ENCODE data around the gene KCNK4. TPM values are rescaled to one million over a fixed set of nuclear protein-coding genes. Genes with fewer than 3 reads are reported as not detected.
A peak's percentile ranks its signal among the peaks of the same experiment; 100 is the strongest.
"Not testable (repeated sequence)": the region's sequence is repeated elsewhere in the genome, so short reads cannot be mapped to it uniquely, and the experiment has no call there.

KCNK4 gene
- total RNA-seq, 4 donors from 2014 or later: 0.27 TPM; not detected in 3

- H3K9me3 ChIP-seq: no peaks in the 10 kb centered on the region
- 50 to 74% methylated on average over 1 to 7 of the region's 7 CpGs for WGBS, 2 donors (ENCODE audit: low coverage in 1 of 2)
- H3K27ac ChIP-seq: peak overlapping the region in 2 of 4 donors; percentile 95 to 99
- H3K4me3 ChIP-seq: no peak overlapping the region
- no peak for DNase-seq
- H3K27me3 ChIP-seq: no peaks in the 10 kb centered on the region
- TF ChIP-seq EP300 (IDR thresholded peaks at IDR 0.05; ENCODE audit: low read depth): no peak
- TF ChIP-seq POLR2AphosphoS5 (IDR thresholded peaks at IDR 0.05): no peak
- TF ChIP-seq POLR2A (IDR thresholded peaks at IDR 0.05): no peak
- intact Hi-C loops (cut with DNase I; ENCODE audit: low total_unique reads): no loop called here
- H3K36me3 ChIP-seq: no peaks in the 10 kb centered on the region
- in situ Hi-C loops (cut with MboI; ENCODE audit: low pct_ligation_motif_present in 1 of 4, low pct_unique_long_range_greater_than_20kb in 1 of 4, low sequenced_read_pairs in 3 of 4): no loop called here
- H3K4me1 ChIP-seq: peaks cover 0 to 43% (median 37%) of the 10 kb centered on the region in 4 donors
Observed at GRCh38 chr11:64322925-64323260, 31.8 kb downstream of the KCNK4 start.

DNA sequence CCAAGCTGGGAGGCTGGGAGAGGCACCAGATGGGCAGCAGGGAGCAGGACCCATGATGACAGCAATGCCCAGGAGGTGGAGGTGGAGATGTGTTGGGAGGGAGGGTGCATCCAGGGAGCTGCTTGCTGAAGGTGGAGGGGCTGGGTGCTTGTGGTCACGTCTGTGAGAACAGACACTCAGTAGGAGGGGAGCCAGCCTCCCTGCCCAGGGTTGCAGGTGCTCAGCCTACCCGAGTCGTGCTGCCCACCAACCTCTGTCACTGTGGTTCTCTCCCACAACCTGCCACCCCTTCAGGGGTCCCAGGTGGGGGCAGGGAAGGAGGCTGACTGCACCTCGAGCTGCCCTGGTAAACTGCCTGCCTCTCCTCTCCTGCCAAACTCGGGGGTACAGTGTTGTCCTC is 32.3 kb downstream of the KCNK4 start:
- Histone ChIP-seq H3K27ac (no peak overlapping the region), H3K4me3 (no peak overlapping the region)
- no peak for DNase-seq

DNA sequence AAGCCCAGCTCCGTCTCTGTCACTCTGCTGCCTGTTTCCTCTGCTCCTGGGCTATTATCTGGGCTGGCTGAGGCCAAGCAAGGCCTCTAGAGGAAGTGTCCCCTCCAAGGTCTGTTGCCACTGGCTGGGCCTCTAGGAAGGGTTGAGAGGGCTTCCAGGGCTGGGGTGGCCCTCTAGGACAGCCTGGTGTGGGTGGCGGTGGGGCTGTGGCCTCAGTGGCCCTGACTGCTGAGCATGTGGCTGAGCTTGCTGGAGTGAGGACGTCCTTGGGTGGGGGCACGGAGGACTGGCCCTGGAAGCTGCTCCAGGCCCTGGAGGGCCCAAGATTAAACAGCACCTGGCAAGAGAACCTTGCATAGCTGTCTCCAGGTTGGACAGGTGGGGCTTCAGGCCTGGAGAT is 32.9 kb downstream of the KCNK4 start:
- H3K4me3 ChIP-seq; DNase-seq; intact Hi-C loops (cut with DNase I; ENCODE audit: low total_unique reads); H3K27me3 ChIP-seq; H3K27ac ChIP-seq; in situ Hi-C loops (cut with MboI; ENCODE audit: low pct_ligation_motif_present in 1 of 4, low pct_unique_long_range_greater_than_20kb in 1 of 4, low sequenced_read_pairs in 3 of 4); H3K36me3 ChIP-seq; H3K9me3 ChIP-seq: not testable (repeated sequence)
- H3K4me1 ChIP-seq: peaks cover 0 to 43% (median 39%) of the 10 kb centered on the region in 4 donors
- 77% methylated on average over 4 of the region's 4 CpGs; no CpG with 5 or more reads in 1 of the 2 donors for WGBS, 2 donors (ENCODE audit: low coverage in 1 of 2)

More for the DNA sequence above, 32.3 kb downstream of the KCNK4 start:
- H3K4me1 ChIP-seq: peaks cover 0 to 43% (median 40%) of the 10 kb centered on the region in 4 donors
- H3K36me3 ChIP-seq: no peaks in the 10 kb centered on the region
- WGBS, 2 donors (ENCODE audit: low coverage in 1 of 2): 40% methylated on average over 5 of the region's 5 CpGs; no CpG with 5 or more reads in 1 of the 2 donors
- in situ Hi-C loops (cut with MboI; ENCODE audit: low pct_ligation_motif_present in 1 of 4, low pct_unique_long_range_greater_than_20kb in 1 of 4, low sequenced_read_pairs in 3 of 4): no loop called here
- no peaks in the 10 kb centered on the region for H3K9me3 ChIP-seq
- intact Hi-C loops (cut with DNase I; ENCODE audit: low total_unique reads): no loop called here
- TF ChIP-seq POLR2AphosphoS5 (IDR thresholded peaks at IDR 0.05) (no peak), POLR2A (IDR thresholded peaks at IDR 0.05) (no peak), CTCF (IDR thresholded peaks at IDR 0.05) (no peak), EP300 (IDR thresholded peaks at IDR 0.05; ENCODE audit: low read depth) (no peak)
- H3K27me3 ChIP-seq: no peaks in the 10 kb centered on the region

DNA sequence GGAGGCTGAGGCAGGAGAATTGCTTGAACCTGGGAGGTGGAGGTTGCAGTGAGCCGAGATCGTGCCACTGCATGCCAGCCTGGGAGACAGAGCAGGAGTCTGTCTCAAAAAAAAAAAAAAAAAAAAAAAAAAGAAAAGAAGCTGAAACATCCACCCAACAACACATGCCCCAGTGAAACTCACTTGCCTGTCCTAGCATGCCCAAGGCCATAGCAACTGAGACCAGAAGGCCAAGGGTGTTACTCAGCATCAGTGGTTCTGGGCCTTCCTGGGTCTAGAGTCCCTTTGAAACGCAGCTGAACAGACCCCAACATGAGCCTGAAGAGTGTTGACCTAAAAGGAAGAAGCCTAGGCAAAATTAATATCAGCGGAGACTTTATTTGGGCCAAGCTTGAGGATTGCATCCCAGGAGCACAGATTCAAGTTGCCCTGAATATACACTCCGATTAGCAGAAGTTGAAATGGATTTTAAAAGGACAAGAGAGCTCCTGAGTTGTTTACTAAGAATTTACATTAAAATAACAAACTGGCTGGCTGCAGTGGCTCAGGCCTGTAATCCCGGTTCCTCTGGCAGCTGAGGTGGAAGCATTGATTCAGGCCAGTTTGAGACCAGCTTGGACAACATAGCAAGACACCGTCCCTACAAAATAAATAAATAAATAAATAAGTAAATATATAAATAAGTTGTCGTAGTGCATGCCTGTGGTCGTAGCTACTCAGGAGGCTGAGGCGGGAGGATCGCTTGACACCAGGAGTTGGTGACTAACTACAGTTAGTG is 33.8 kb downstream of the KCNK4 start:
- Histone ChIP-seq H3K36me3 (no peaks in the 10 kb centered on the region), H3K4me1 (peaks cover 0 to 41% (median 35%) of the 10 kb centered on the region in 4 donors), H3K4me3 (no peak overlapping the region), H3K9me3 (no peaks in the 10 kb centered on the region), H3K27me3 (no peaks in the 10 kb centered on the region), H3K27ac (no peak overlapping the region)
- TF ChIP-seq POLR2AphosphoS5 (IDR thresholded peaks at IDR 0.05) (no peak), EP300 (IDR thresholded peaks at IDR 0.05; ENCODE audit: low read depth) (no peak), CTCF (IDR thresholded peaks at IDR 0.05) (no peak), POLR2A (IDR thresholded peaks at IDR 0.05) (no peak)
- in situ Hi-C loops (cut with MboI; ENCODE audit: low pct_ligation_motif_present in 1 of 4, low pct_unique_long_range_greater_than_20kb in 1 of 4, low sequenced_read_pairs in 3 of 4) (no loop called here), intact Hi-C loops (cut with DNase I; ENCODE audit: low total_unique reads) (no loop called here)
- DNase-seq: no peak
- 77 to 78% methylated on average over 9 to 11 of the region's 11 CpGs for WGBS, 2 donors (ENCODE audit: low coverage in 1 of 2)

GRCh38 chr11:64327375-64327774 is 36.3 kb downstream of the KCNK4 start:
- TF ChIP-seq POLR2AphosphoS5 (IDR thresholded peaks at IDR 0.05) (no peak), CTCF (IDR thresholded peaks at IDR 0.05) (no peak), EP300 (IDR thresholded peaks at IDR 0.05; ENCODE audit: low read depth) (no peak), POLR2A (IDR thresholded peaks at IDR 0.05) (no peak)
- Histone ChIP-seq H3K4me1 (peaks cover 10 to 43% (median 38%) of the 10 kb centered on the region in 4 donors), H3K27me3 (no peaks in the 10 kb centered on the region), H3K9me3 (no peaks in the 10 kb centered on the region), H3K4me3 (no peak overlapping the region), H3K27ac (peak overlapping the region; percentile 57 to 83 (median 74)), H3K36me3 (no peaks in the 10 kb centered on the region)
- no peak for DNase-seq
- intact Hi-C loops (cut with DNase I; ENCODE audit: low total_unique reads) (no loop called here), in situ Hi-C loops (cut with MboI; ENCODE audit: low pct_ligation_motif_present in 1 of 4, low pct_unique_long_range_greater_than_20kb in 1 of 4, low sequenced_read_pairs in 3 of 4) (no loop called here)
- WGBS, 2 donors (ENCODE audit: low coverage in 1 of 2): 78 to 83% methylated on average over 1 to 2 of the region's 2 CpGs

Measured in transverse colon (tissue), 4 donors.